ENCODE measurements around the gene NAV2. TPM values are rescaled to one million over a fixed set of nuclear protein-coding genes. Genes with fewer than 3 reads are reported as not detected.

NAV2 gene
- total RNA-seq, 1 experiment from 2014 or later = 22.7 TPM

DNA sequence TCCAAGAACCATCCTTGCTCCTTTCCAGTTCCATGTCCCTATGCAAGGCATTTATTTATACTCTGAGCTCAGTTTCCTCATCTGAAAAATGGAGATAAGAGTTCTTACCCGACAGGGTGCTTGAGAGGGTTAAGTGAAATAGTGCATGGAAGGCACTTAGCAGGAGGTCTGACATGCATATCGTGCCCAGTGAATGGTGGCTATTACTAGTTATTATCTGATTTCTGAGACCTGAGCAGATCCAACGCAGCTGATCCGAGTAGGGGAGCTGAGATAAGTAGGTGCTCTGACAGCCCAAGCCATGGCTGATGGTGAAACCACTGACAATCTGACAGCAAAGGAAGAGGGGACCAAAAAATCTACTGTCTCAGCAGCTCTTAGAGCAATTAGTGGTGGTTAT is 24.9 kb downstream of the NAV2 start:
- intact Hi-C loops (cut with micrococcal nuclease; ENCODE audit: unreplicated experiment) (no loop called here), in situ Hi-C loops (cut with HindIII; ENCODE audit: low pct_unique_long_range_greater_than_20kb, low sequenced_read_pairs) (no loop called here)
- DNase-seq (ENCODE audit: low read depth, low spot score) (no peak), ATAC-seq (no peak)
- Histone ChIP-seq H3K9me3 (ENCODE audit: control insufficient read depth, insufficient read depth, low read depth, low read length) (no peaks in the 10 kb centered on the region), H3K4me3 (ENCODE audit: low read depth in 2 of 2, low read length in 2 of 2) (no peak overlapping the region), H3K4me1 (ENCODE audit: control insufficient read depth, insufficient read depth, low read length) (no peaks in the 10 kb centered on the region), H3K27ac (ENCODE audit: low read length) (no peak overlapping the region), H3K36me3 (ENCODE audit: control insufficient read depth, insufficient read depth, low read length) (no peaks in the 10 kb centered on the region), H3K27me3 (ENCODE audit: control insufficient read depth, insufficient read depth, low read length) (no peaks in the 10 kb centered on the region)
- no peak for TF ChIP-seq TCF7L2 (IDR thresholded peaks at IDR 0.05; ENCODE audit: low read depth, low read length)
- TF ChIP-seq REST (IDR thresholded peaks at IDR 0.05; ENCODE audit: insufficient read depth in 1 of 2, low read depth in 2 of 2, low read length in 1 of 2) = no peak
- TF ChIP-seq SIN3A (IDR thresholded peaks at IDR 0.05; ENCODE audit: borderline replicate concordance, insufficient read depth, low read depth, low read length) = no peak
- TF ChIP-seq POLR2AphosphoS5 (IDR thresholded peaks at IDR 0.05; ENCODE audit: low read depth, low read length) = no peak
- BruUV-seq (replicated peaks) = no TSS peak
- ChIA-PET CTCF (no interaction called here), POLR2A (no interaction called here)

- ChIA-PET CTCF (no interaction called here), POLR2A (no interaction called here)
- H3K4me1 ChIP-seq (ENCODE audit: control insufficient read depth, insufficient read depth, low read length) = no peaks in the 10 kb centered on the region
- no peaks in the 10 kb centered on the region for H3K27me3 ChIP-seq (ENCODE audit: control insufficient read depth, insufficient read depth, low read length)
- BruUV-seq (replicated peaks) = no TSS peak
- H3K27ac ChIP-seq (ENCODE audit: low read length) = no peak overlapping the region
- no peaks in the 10 kb centered on the region for H3K36me3 ChIP-seq (ENCODE audit: control insufficient read depth, insufficient read depth, low read length)
- intact Hi-C loops (cut with micrococcal nuclease; ENCODE audit: unreplicated experiment) (no loop called here), in situ Hi-C loops (cut with HindIII; ENCODE audit: low pct_unique_long_range_greater_than_20kb, low sequenced_read_pairs) (no loop called here)
- no peak overlapping the region for H3K4me3 ChIP-seq (ENCODE audit: low read depth in 2 of 2, low read length in 2 of 2)
- no peak for ATAC-seq
- TF ChIP-seq REST (IDR thresholded peaks at IDR 0.05; ENCODE audit: insufficient read depth in 1 of 2, low read depth in 2 of 2, low read length in 1 of 2) (no peak), TCF7L2 (IDR thresholded peaks at IDR 0.05; ENCODE audit: low read depth, low read length) (no peak), POLR2AphosphoS5 (IDR thresholded peaks at IDR 0.05; ENCODE audit: low read depth, low read length) (no peak), SIN3A (IDR thresholded peaks at IDR 0.05; ENCODE audit: borderline replicate concordance, insufficient read depth, low read depth, low read length) (no peak)
- TF ChIP-seq, protein P1, sequence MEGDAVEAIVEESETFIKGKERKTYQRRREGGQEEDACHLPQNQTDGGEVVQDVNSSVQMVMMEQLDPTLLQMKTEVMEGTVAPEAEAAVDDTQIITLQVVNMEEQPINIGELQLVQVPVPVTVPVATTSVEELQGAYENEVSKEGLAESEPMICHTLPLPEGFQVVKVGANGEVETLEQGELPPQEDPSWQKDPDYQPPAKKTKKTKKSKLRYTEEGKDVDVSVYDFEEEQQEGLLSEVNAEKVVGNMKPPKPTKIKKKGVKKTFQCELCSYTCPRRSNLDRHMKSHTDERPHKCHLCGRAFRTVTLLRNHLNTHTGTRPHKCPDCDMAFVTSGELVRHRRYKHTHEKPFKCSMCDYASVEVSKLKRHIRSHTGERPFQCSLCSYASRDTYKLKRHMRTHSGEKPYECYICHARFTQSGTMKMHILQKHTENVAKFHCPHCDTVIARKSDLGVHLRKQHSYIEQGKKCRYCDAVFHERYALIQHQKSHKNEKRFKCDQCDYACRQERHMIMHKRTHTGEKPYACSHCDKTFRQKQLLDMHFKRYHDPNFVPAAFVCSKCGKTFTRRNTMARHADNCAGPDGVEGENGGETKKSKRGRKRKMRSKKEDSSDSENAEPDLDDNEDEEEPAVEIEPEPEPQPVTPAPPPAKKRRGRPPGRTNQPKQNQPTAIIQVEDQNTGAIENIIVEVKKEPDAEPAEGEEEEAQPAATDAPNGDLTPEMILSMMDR (IDR thresholded peaks at IDR 0.05) = no peak
- no peak for DNase-seq (ENCODE audit: low read depth, low spot score)
- no peaks in the 10 kb centered on the region for H3K9me3 ChIP-seq (ENCODE audit: control insufficient read depth, insufficient read depth, low read depth, low read length)
Measured at GRCh38 chr11:19738124-19738523, 25.5 kb downstream of the NAV2 start.
